Measurements from ENCODE around the gene ANKRD37. TPM values are rescaled to one million over a fixed set of nuclear protein-coding genes. Genes with fewer than 3 reads are reported as not detected.
A peak's percentile ranks its signal among the peaks of the same experiment; 100 is the strongest.
"Not testable (repeated sequence)": the region's sequence is repeated elsewhere in the genome, so short reads cannot be mapped to it uniquely, and the experiment has no call there.

Gene ANKRD37
- total RNA-seq (2014; rRNA removed; shearing (Covaris generic); ENCODE audit: low replicate concordance): 15.3 and 36.6 TPM in 2 replicates

GRCh38 chr4:185396724-185397385, at the start of gene ANKRD37:
Gene ANKRD37, plus strand, starts transcription at chr4:185396841. Its CDS starts 83 bp downstream, at chr4:185396924.
- DNase-seq (ENCODE audit: low read depth): no peak
- in situ Hi-C loops (cut with HindIII; ENCODE audit: low pct_unique_long_range_greater_than_20kb, low sequenced_read_pairs): no loop called here

GRCh38 chr4:185346975-185347601, 49.6 kb upstream of the ANKRD37 start:
- in situ Hi-C loops (cut with HindIII; ENCODE audit: low pct_unique_long_range_greater_than_20kb, low sequenced_read_pairs): no loop called here
- DNase-seq (ENCODE audit: low read depth): no peak

GRCh38 chr4:185351691-185352090, 45.0 kb upstream of the ANKRD37 start:
- in situ Hi-C loops (cut with HindIII; ENCODE audit: low pct_unique_long_range_greater_than_20kb, low sequenced_read_pairs): no loop called here
- no peak for DNase-seq (ENCODE audit: low read depth)

- DNase-seq (ENCODE audit: low read depth): no peak
- in situ Hi-C loops (cut with HindIII; ENCODE audit: low pct_unique_long_range_greater_than_20kb, low sequenced_read_pairs): no loop called here
These were observed 44.4 kb upstream of the ANKRD37 start for GRCh38 chr4:185352202-185352601.

DNA sequence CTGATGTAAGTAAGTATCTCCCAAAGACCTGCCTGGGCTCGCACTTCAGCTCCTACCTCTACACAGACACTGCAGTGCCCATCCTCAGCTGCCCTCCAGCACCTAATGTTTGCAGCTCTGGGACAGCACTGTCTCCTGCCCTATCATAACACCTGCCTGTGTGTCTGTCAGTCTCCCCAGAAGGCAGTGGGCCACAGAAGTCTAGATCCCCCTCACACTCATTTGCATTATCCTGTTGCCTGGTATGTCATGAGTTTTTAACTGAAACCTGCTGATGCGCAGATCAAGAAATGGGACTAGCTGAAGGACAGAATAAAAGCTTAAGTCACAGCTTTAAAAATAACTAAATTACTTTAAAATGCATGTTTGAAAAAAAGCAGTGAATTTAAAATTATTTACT, 43.9 kb upstream of the ANKRD37 start:
- no peak for DNase-seq (ENCODE audit: low read depth)
- in situ Hi-C loops (cut with HindIII; ENCODE audit: low pct_unique_long_range_greater_than_20kb, low sequenced_read_pairs): no loop called here

DNA sequence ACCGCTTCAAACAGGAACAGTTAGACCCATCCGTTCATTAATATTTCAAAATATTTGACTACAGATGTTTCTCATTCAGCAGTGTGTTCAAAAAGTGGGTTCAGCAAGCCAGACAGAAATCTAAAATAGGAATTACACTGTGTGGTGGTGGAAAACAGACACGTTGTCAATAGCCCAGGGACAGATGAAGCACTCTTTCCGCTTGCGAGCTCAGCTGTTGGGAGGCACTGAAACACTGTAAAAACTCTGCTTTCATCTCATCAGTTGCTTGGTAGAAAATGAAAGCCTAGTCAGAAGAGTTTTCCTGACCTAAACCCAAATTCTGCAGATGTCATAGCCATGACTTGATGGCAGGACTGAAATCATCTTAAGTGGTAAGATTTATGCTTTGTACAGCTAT, 39.4 kb upstream of the ANKRD37 start:
- in situ Hi-C loops (cut with HindIII; ENCODE audit: low pct_unique_long_range_greater_than_20kb, low sequenced_read_pairs): no loop called here
- no peak for DNase-seq (ENCODE audit: low read depth)

- in situ Hi-C loops (cut with HindIII; ENCODE audit: low pct_unique_long_range_greater_than_20kb, low sequenced_read_pairs): no loop called here
- no peak for DNase-seq (ENCODE audit: low read depth)
These were observed 38.8 kb upstream of the ANKRD37 start for GRCh38 chr4:185357733-185358440.

DNA sequence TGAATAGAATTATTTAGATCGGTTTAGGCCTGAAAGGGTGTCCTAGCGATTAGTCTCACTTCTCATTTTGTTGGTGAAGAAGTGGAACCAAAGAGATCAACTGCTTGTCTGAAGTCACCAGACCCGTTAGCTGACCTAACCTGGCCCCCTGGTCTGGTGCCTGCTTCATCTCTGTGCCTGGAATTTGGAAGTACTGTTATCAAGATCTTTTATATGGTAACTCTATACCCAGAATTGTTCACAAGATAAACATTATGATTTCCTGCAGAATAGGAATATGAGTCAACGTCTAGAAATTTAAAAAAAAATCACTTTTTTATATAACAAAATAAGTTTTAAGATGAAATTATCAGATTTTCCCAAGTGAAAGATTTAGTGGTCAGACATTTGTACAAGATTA, 38.1 kb upstream of the ANKRD37 start:
- in situ Hi-C loops (cut with HindIII; ENCODE audit: low pct_unique_long_range_greater_than_20kb, low sequenced_read_pairs): no loop called here
- peak; percentile 27 for DNase-seq (ENCODE audit: low read depth)

- in situ Hi-C loops (cut with HindIII; ENCODE audit: low pct_unique_long_range_greater_than_20kb, low sequenced_read_pairs): no loop called here
- peak; percentile 13 for DNase-seq (ENCODE audit: low read depth)
These were observed 37.7 kb upstream of the ANKRD37 start for GRCh38 chr4:185358959-185359358.

DNA sequence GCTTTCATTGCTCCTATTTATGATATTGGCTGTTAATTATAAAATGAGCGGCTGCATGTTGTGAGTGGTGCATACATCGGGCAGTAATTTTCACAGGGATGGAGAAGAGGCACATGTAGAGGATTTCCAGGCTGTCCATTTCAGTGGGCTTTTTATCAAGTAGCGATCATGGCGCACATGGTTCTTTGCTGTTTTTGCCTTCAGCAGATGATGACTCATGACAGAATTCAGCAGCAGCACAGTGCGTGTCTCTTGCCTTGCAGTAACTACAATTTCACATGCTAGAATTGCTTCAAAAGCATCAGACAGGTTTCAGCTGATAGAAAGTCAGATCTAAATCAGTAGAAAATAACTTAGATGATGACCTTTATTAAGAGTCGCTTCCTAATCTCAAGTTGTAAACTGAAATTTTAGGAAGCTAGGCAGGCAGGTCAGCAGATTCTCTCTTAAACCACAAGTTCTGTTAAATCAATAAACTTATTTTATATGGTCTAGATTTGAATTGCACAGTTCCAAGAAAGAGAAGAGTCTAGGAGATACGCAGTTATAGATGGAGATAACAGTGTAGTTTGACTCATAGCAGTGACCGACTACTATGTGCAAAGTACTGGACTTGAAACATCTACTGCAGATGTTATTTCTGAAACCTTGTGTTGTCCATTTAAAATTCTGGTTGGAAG, 36.7 kb upstream of the ANKRD37 start:
- no peak for DNase-seq (ENCODE audit: low read depth)
- in situ Hi-C loops (cut with HindIII; ENCODE audit: low pct_unique_long_range_greater_than_20kb, low sequenced_read_pairs): no loop called here

DNA sequence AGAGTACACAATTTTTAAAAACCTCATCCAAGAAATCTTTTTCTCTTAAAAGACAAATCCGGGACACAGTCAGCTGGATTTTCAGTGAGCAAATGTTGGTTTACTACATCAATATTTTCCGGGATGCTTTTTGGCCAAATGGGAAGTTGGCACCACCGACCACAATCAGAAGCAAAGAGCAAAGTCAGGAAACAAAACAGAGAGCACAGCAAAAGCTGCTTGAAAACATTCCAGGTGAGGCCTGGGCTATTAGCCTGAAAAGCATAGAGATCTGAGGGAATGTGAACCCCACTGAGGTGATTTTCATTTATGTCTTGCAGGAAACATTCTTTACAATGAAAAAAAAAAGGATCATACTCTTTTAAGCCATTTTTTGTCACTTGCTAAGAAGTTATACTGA, 34.8 kb upstream of the ANKRD37 start:
- in situ Hi-C loops (cut with HindIII; ENCODE audit: low pct_unique_long_range_greater_than_20kb, low sequenced_read_pairs): no loop called here
- no peak for DNase-seq (ENCODE audit: low read depth)

DNA sequence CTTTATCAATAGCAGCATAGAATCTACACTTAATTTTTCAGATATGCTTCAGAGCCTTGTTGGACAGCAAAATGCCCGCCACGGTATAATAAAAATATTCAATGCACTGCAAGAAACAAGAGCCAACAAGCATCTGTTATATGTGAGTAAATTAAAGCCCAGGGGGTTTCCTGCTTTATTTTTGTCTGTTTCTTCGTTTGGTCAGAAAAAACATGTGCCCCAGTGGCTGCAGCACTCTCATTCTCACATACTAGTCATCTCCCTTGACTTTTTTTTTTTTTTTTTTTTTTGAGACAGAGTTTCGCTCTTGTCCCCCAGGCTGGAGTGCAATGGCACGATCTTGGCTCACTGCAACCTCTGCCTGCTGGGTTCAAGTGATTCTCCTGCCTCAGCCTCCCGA, 34.1 kb upstream of the ANKRD37 start:
- in situ Hi-C loops (cut with HindIII; ENCODE audit: low pct_unique_long_range_greater_than_20kb, low sequenced_read_pairs); DNase-seq (ENCODE audit: low read depth): not testable (repeated sequence)

GRCh38 chr4:185363251-185363650, 33.4 kb upstream of the ANKRD37 start:
- in situ Hi-C loops (cut with HindIII; ENCODE audit: low pct_unique_long_range_greater_than_20kb, low sequenced_read_pairs): no loop called here

DNA sequence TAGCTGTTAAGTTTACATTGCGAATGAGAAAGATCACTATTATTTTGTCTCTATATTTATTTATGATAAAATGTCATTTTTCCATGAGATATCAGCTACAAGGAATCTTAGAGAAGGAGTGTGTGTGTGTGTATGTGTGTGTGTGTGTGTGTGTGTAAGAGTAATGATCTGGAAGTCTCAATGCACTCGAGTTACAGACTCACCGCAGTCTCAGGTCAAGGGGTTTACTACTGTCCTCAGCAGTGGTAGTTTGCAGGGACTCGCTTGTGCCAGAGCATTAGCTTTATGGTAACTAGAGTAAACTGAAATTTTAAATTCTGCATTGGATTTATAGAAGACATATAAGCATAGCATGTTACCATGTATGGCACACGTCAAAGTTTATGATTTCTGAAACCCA, 31.8 kb upstream of the ANKRD37 start:
- in situ Hi-C loops (cut with HindIII; ENCODE audit: low pct_unique_long_range_greater_than_20kb, low sequenced_read_pairs): no loop called here
- no peak for DNase-seq (ENCODE audit: low read depth)

More at GRCh38 chr4:185363251-185363650, 33.4 kb upstream of the ANKRD37 start:
- DNase-seq (ENCODE audit: low read depth): no peak

DNA sequence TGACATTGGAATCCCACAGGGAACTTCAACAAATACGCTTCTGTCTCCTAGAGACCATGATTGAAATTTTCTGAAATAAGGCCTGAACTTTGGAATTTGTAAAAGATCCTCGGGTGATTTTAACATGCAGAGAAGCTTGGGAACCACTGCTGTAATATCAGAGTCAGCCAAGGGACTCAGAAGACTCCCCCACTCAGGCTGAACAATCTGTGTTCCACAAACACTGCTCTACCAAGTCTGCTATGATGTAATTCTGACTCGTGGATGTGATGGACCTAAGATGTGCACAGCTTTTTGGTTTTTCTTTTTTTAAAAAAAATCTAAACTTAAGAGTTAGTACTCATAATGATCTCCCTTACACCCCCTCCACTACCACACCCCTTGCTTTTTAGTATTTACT, 26.9 kb upstream of the ANKRD37 start:
- no peak for DNase-seq (ENCODE audit: low read depth)
- in situ Hi-C loops (cut with HindIII; ENCODE audit: low pct_unique_long_range_greater_than_20kb, low sequenced_read_pairs): no loop called here

GRCh38 chr4:185370268-185370949, 26.2 kb upstream of the ANKRD37 start:
- no peak for DNase-seq (ENCODE audit: low read depth)
- in situ Hi-C loops (cut with HindIII; ENCODE audit: low pct_unique_long_range_greater_than_20kb, low sequenced_read_pairs): no loop called here

- no peak for DNase-seq (ENCODE audit: low read depth)
- in situ Hi-C loops (cut with HindIII; ENCODE audit: low pct_unique_long_range_greater_than_20kb, low sequenced_read_pairs): no loop called here
These were observed 24.9 kb upstream of the ANKRD37 start for GRCh38 chr4:185371702-185372101.

DNA sequence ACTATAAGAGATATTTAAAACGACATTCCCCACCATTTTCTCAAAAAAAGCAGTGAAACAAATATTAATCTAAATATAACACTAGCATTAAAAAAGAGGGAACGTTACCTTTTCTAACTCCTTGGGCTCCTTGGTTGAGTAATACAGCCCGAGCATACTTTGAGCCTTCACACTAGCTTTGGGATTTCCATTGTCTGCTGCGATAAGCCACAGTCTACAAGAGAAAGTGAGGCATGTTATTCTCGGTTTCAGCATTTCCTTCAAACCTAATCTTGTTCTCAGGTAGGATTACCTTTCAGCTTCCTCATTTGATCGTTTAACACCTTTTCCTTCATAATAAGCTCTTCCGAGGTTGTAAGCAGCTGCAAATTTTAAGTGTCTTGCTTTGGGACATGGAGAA, 22.6 kb upstream of the ANKRD37 start:
- DNase-seq (ENCODE audit: low read depth): no peak
- in situ Hi-C loops (cut with HindIII; ENCODE audit: low pct_unique_long_range_greater_than_20kb, low sequenced_read_pairs): no loop called here

Data from Caki2 (cell line).